NB4 (cell line): ENCODE measurements around the gene C1QTNF3.

ENCODE experiments used
- CTCF ChIP-seq: IDR thresholded peaks from one replicate; pipeline ENCODE4 v1.5.1; 2012; ENCODE audit warnings: low read depth, low read length
- MYC ChIP-seq: IDR thresholded peaks from 2 replicates; pipeline ENCODE4 v1.6.1; 2011; ENCODE audit warnings: low read depth, low read length
- POLR2A ChIP-seq: IDR thresholded peaks from 2 replicates; pipeline ENCODE4 v1.6.1; 2011; ENCODE audit warnings: mild to moderate bottlenecking; ENCODE audit not compliant: insufficient read length; ENCODE audit errors: extremely low read depth
- TF ChIP-seq, protein P1 (sequence below): IDR thresholded peaks from 2 replicates; pipeline ENCODE4 v1.6.1; 2011; ENCODE audit warnings: low read depth, low read length

DNA sequence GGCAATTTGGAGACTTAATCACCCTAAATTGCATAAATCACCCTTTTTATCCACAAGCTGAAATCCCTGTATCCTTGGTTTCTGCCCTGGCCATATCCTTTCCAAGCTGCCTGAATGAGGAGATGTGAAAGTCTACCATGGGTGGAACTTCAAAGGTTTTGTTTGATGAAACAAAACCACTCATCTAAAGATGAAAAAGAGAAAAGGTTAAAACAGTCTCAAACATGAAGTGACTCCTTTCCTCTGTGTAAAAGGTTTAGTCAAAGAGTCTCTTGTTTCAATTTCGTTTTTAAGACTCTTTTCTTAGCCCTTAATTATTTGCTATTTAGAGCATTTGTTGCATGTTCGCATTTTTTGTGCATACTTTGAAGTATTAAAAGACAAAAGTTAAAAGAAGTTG, 69.7 kb downstream of the C1QTNF3 start:
- TF ChIP-seq CTCF (no peak), POLR2A (no peak), MYC (no peak)
- TF ChIP-seq, protein P1, sequence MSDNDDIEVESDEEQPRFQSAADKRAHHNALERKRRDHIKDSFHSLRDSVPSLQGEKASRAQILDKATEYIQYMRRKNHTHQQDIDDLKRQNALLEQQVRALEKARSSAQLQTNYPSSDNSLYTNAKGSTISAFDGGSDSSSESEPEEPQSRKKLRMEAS = no peak
